Astrocyte (in vitro differentiated cells and primary cell): ENCODE results near the gene KLHL14. TPM values are rescaled to one million over a fixed set of nuclear protein-coding genes. Genes with fewer than 3 reads are reported as not detected.

ENCODE experiments used
- DNase-seq: peaks from one replicate; pipeline ENCODE4 v3.0.0-alpha.2; 2010; ENCODE audit warnings: low read depth
- FAIRE-seq: peaks from 2 replicates; lab custom pipeline; 2011; peaks lifted over from hg19 to GRCh38; lab: Jason Lieb, UNC
- H2AFZ ChIP-seq: 2 replicates; pipeline ENCODE4 v1.6.0; 2012; ENCODE audit warnings: low read depth, low read length, inconsistent platforms
- H3K27ac ChIP-seq: 2 replicates; pipeline ENCODE4 v1.5.1; 2011; ENCODE audit warnings: low read depth, low read length, inconsistent platforms
- H3K27me3 ChIP-seq: 2 replicates; pipeline ENCODE4 v1.6.0; 2011; ENCODE audit warnings: low read length, inconsistent platforms; ENCODE audit not compliant: insufficient read depth
- H3K36me3 ChIP-seq: 2 replicates; pipeline ENCODE4 v1.5.1; 2011; ENCODE audit warnings: low read length, inconsistent platforms; ENCODE audit not compliant: insufficient read depth
- H3K4me1 ChIP-seq: 2 replicates; pipeline ENCODE4 v1.5.1; 2011; ENCODE audit warnings: low read length, inconsistent platforms; ENCODE audit not compliant: insufficient read depth
- H3K4me2 ChIP-seq: 2 replicates; pipeline ENCODE4 v1.6.0; 2012; ENCODE audit warnings: low read length, inconsistent platforms
- H3K4me3 ChIP-seq: 2 replicates; pipeline ENCODE4 v1.5.1; 2011; ENCODE audit warnings: low read depth, mild to moderate bottlenecking, low read length, inconsistent platforms; ENCODE audit not compliant: insufficient read depth
- H3K79me2 ChIP-seq: 2 replicates; pipeline ENCODE4 v1.6.0; 2012; ENCODE audit warnings: mild to moderate bottlenecking, low read length, inconsistent platforms; ENCODE audit not compliant: insufficient read depth
- H3K9ac ChIP-seq: 2 replicates; pipeline ENCODE4 v1.6.0; 2012; ENCODE audit warnings: mild to moderate bottlenecking, low read length, inconsistent platforms
- H3K9me3 ChIP-seq: 2 replicates; pipeline ENCODE4 v1.5.1; 2012; ENCODE audit warnings: low read depth, mild to moderate bottlenecking, low read length, inconsistent platforms; ENCODE audit not compliant: insufficient read depth
- H4K20me1 ChIP-seq: 2 replicates; pipeline ENCODE4 v1.6.0; 2012; ENCODE audit warnings: low read length, inconsistent platforms; ENCODE audit not compliant: insufficient read depth
- H3K27ac Mint-ChIP-seq: one replicate; pipeline ENCODE4 v1.8.0; 2021; ENCODE audit warnings: mild to moderate bottlenecking, mixed read lengths; ENCODE audit not compliant: unreplicated experiment
- H3K27me3 Mint-ChIP-seq: one replicate; pipeline ENCODE4 v1.8.0; 2021; ENCODE audit warnings: low read depth, mixed read lengths; ENCODE audit not compliant: unreplicated experiment
- H3K36me3 Mint-ChIP-seq: one replicate; pipeline ENCODE4 v1.8.0; 2021; ENCODE audit warnings: low read depth, mixed read lengths; ENCODE audit not compliant: unreplicated experiment
- H3K4me1 Mint-ChIP-seq: one replicate; pipeline ENCODE4 v1.8.0; 2021; ENCODE audit warnings: low read depth, mixed read lengths; ENCODE audit not compliant: unreplicated experiment
- H3K4me3 Mint-ChIP-seq: one replicate; pipeline ENCODE4 v1.8.0; 2021; ENCODE audit warnings: mild to moderate bottlenecking, moderate library complexity, mixed read lengths; ENCODE audit not compliant: unreplicated experiment
- H3K9me3 Mint-ChIP-seq: one replicate; pipeline ENCODE4 v1.8.0; 2021; ENCODE audit warnings: mild to moderate bottlenecking, mixed read lengths; ENCODE audit not compliant: unreplicated experiment
- EZH2 ChIP-seq: IDR thresholded peaks from 2 replicates; pipeline ENCODE4 v1.6.1; 2012; ENCODE audit warnings: mild to moderate bottlenecking, low read length, inconsistent platforms; ENCODE audit not compliant: insufficient read depth
- total RNA-seq: library from RNA; stranded (reverse); gene quantifications from 2 replicates; pipeline ENCODE4 v1.2.1, GENCODE V29; 2021
- TF ChIP-seq, protein P1 (sequence below): IDR thresholded peaks from 2 replicates; pipeline ENCODE4 v1.5.1; 2011; ENCODE audit warnings: low read depth, mild to moderate bottlenecking, inconsistent platforms, low read length, moderate library complexity; ENCODE audit not compliant: insufficient read depth

Gene KLHL14
- total RNA-seq, 1 donor from 2014 or later: 0.39 TPM

DNA sequence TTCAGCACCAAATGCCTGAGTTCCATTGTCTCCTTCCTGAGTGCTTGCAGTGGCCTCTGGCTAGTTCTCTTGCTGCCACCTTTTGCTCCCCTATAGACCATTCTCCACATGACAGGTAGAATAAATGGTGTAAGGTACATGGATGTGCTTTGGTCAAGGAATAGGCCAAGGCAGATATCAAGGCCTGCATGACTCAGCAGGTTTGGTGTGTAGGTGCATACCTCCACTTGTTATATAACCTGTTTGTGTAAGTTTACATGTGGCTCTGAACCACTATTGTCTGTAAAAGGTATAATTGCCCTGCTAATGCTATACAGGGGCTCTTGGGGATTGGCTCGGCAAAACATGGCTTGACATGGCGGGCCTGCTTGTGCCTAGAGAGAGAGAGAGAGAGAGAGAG lies 143.5 kb downstream of the KLHL14 start:
- no peak overlapping the region for H3K27ac Mint-ChIP-seq
- no peaks in the 10 kb centered on the region for H3K27me3 Mint-ChIP-seq
- no peaks in the 10 kb centered on the region for H3K4me1 Mint-ChIP-seq
- H3K4me3 Mint-ChIP-seq: no peak overlapping the region
- no peaks in the 10 kb centered on the region for H3K36me3 ChIP-seq
- DNase-seq (no peak), FAIRE-seq (no peak)
- no peak overlapping the region for H3K27ac ChIP-seq
- H3K79me2 ChIP-seq: no peaks in the 10 kb centered on the region
- TF ChIP-seq EZH2: no peak
- TF ChIP-seq, protein P1, sequence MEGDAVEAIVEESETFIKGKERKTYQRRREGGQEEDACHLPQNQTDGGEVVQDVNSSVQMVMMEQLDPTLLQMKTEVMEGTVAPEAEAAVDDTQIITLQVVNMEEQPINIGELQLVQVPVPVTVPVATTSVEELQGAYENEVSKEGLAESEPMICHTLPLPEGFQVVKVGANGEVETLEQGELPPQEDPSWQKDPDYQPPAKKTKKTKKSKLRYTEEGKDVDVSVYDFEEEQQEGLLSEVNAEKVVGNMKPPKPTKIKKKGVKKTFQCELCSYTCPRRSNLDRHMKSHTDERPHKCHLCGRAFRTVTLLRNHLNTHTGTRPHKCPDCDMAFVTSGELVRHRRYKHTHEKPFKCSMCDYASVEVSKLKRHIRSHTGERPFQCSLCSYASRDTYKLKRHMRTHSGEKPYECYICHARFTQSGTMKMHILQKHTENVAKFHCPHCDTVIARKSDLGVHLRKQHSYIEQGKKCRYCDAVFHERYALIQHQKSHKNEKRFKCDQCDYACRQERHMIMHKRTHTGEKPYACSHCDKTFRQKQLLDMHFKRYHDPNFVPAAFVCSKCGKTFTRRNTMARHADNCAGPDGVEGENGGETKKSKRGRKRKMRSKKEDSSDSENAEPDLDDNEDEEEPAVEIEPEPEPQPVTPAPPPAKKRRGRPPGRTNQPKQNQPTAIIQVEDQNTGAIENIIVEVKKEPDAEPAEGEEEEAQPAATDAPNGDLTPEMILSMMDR: no peak
- no peaks in the 10 kb centered on the region for H3K9me3 ChIP-seq
- H3K4me1 ChIP-seq: no peaks in the 10 kb centered on the region
- H3K9me3 Mint-ChIP-seq: no peaks in the 10 kb centered on the region
- H3K4me3 ChIP-seq: no peak overlapping the region
- no peak overlapping the region for H3K4me2 ChIP-seq
- H3K36me3 Mint-ChIP-seq: no peaks in the 10 kb centered on the region
- H3K9ac ChIP-seq: no peak overlapping the region
- H4K20me1 ChIP-seq: no peaks in the 10 kb centered on the region
- no peaks in the 10 kb centered on the region for H3K27me3 ChIP-seq
- no peak overlapping the region for H2AFZ ChIP-seq

DNA sequence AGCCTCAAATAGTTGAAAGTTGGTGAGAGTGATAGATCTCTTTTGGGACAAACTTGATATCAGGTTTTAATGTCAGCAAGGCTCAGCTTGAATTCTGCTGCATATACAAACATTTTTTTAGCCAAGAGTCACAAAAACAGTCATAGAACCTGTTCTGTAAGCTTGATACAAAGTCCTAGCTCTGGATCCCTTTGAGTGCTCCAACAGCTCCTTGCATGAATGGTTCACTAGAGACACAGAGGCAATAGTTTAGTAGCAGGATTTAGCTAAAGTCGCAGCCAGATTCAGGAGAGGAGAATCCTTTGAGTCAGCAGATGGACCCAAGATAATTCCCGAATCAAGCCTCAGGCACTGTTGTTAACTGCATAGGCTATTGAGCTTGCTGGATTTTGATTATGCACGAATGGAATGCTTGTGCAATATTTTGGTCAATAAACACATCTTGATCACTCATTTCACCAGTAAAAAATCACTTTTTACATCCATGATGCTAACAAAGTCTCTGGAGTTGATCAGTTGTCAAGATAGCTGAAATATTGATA lies 148.6 kb downstream of the KLHL14 start:
- TF ChIP-seq EZH2: no peak
- TF ChIP-seq, protein P1: no peak
- Mint-ChIP-seq H3K4me3 (no peak overlapping the region), H3K36me3 (no peaks in the 10 kb centered on the region), H3K4me1 (no peaks in the 10 kb centered on the region), H3K27me3 (no peaks in the 10 kb centered on the region), H3K27ac (no peak overlapping the region), H3K9me3 (peaks cover 3% of the 10 kb centered on the region)
- Histone ChIP-seq H3K4me2 (no peak overlapping the region), H3K27me3 (no peaks in the 10 kb centered on the region), H3K4me3 (no peak overlapping the region), H3K4me1 (no peaks in the 10 kb centered on the region), H3K36me3 (no peaks in the 10 kb centered on the region), H2AFZ (no peak overlapping the region), H3K79me2 (no peaks in the 10 kb centered on the region), H3K9ac (no peak overlapping the region), H4K20me1 (no peaks in the 10 kb centered on the region), H3K9me3 (no peaks in the 10 kb centered on the region), H3K27ac (no peak overlapping the region)
- FAIRE-seq: no peak
- no peak for DNase-seq

GRCh38 chr18:32623563-32623962 lies 149.3 kb downstream of the KLHL14 start:
- Mint-ChIP-seq H3K4me1 (no peaks in the 10 kb centered on the region), H3K9me3 (peaks cover 3% of the 10 kb centered on the region), H3K4me3 (no peak overlapping the region), H3K27ac (no peak overlapping the region), H3K36me3 (no peaks in the 10 kb centered on the region), H3K27me3 (no peaks in the 10 kb centered on the region)
- H3K9me3 ChIP-seq: no peaks in the 10 kb centered on the region
- no peak overlapping the region for H3K4me3 ChIP-seq
- no peak for FAIRE-seq
- no peak for DNase-seq
- no peak overlapping the region for H3K9ac ChIP-seq
- H3K27me3 ChIP-seq: no peaks in the 10 kb centered on the region
- H3K27ac ChIP-seq: no peak overlapping the region
- no peaks in the 10 kb centered on the region for H4K20me1 ChIP-seq
- no peaks in the 10 kb centered on the region for H3K36me3 ChIP-seq
- no peak overlapping the region for H2AFZ ChIP-seq
- H3K79me2 ChIP-seq: no peaks in the 10 kb centered on the region
- TF ChIP-seq, protein P1: no peak
- no peak for TF ChIP-seq EZH2
- H3K4me1 ChIP-seq: no peaks in the 10 kb centered on the region
- H3K4me2 ChIP-seq: no peak overlapping the region
